K562 (cell line): ENCODE data around the gene MXD3. TPM values are rescaled to one million over a fixed set of nuclear protein-coding genes. Genes with fewer than 3 reads are reported as not detected.

ENCODE experiments used
- CBFA2T2 ChIP-seq: fragments of 450-650 bp; conservative IDR thresholded peaks from 2 replicates; pipeline ENCODE4 v1.6.1; 2017; ENCODE audit warnings: mild to moderate bottlenecking
- EGR1 ChIP-seq: fragments of 450-650 bp; conservative IDR thresholded peaks from 2 replicates; pipeline ENCODE4 v1.6.1; 2017; ENCODE audit warnings: mild to moderate bottlenecking
- L3MBTL2 ChIP-seq: fragments of 450-650 bp; IDR thresholded peaks from 2 replicates; pipeline ENCODE4 v1.6.1; 2016; ENCODE audit warnings: mild to moderate bottlenecking, moderate library complexity
- NBN ChIP-seq: fragments of 450-650 bp; IDR thresholded peaks from 2 replicates; pipeline ENCODE4 v1.6.1; 2016; ENCODE audit warnings: low read depth, mild to moderate bottlenecking
- NCOA1 ChIP-seq: fragments of 450-650 bp; IDR thresholded peaks from 2 replicates; pipeline ENCODE4 v1.6.1; 2016; ENCODE audit warnings: low read depth
- NCOR1 ChIP-seq: fragments of 450-650 bp; IDR thresholded peaks from 2 replicates; pipeline ENCODE4 v1.6.1; 2016; ENCODE audit warnings: mild to moderate bottlenecking, moderate library complexity
- SAFB2 ChIP-seq: fragments of 200-400 bp; formaldehyde crosslinking; IDR thresholded peaks from 2 replicates; pipeline ENCODE4 v1.6.1; 2018; ENCODE audit warnings: borderline replicate concordance, low read length, low read depth, moderate library complexity; ENCODE audit not compliant: severe bottlenecking
- SMAD1 ChIP-seq: fragments of 150-350 bp; IDR thresholded peaks from 2 replicates; pipeline ENCODE4 v1.6.1; 2014; ENCODE audit warnings: low read length, low read depth; ENCODE audit not compliant: partially characterized antibody
- ZBED1 ChIP-seq: IDR thresholded peaks from 2 replicates; pipeline ENCODE4 v1.6.1; 2014
- polyA plus RNA-seq, 8 experiments: library from polyadenylated mRNA; depleted of rRNA in 4 of 8; stranded (reverse) in 5 of 8; unstranded in 3 of 8; fragments of >200 nt; fragmentation: Nextera tagmentation in 2 of 8; fragmentation: Illumina TruSeq in 1 of 8; extraction: Ambion mirVana in 2 of 8; extraction: Trizol in 1 of 8; gene quantifications; 2 replicates each; pipeline versions ENCODE4 v1.2.1 to v1.2.3, GENCODE V29; 2011 to 2014; ENCODE audit warnings: inconsistent platforms in 1 of 8, missing spikeins in 1 of 8
- total RNA-seq, 7 experiments: library from RNA; depleted of rRNA in 6 of 7; stranded (reverse); fragments of >200 nt in 6 of 7; fragmentation: Illumina TruSeq in 2 of 7; extraction: Trizol in 2 of 7; gene quantifications; 2 replicates each; pipeline versions ENCODE4 v1.2.1 to v1.2.3, GENCODE V29; 2011 to 2021; ENCODE audit warnings: low replicate concordance in 1 of 7
- TF ChIP-seq, protein P1 (sequence below), 2 experiments: fragments of 450-650 bp; IDR thresholded peaks; 2 replicates each; pipeline ENCODE4 v1.6.1; 2016; ENCODE audit warnings: mild to moderate bottlenecking in 2 of 2, borderline replicate concordance in 1 of 2, low read depth in 1 of 2, moderate library complexity in 1 of 2
- TF ChIP-seq, protein P2 (sequence below), 2 experiments: fragments of 450-650 bp; conservative IDR thresholded peaks; 2 replicates each; pipeline ENCODE4 v1.6.1; 2017; ENCODE audit warnings: mild to moderate bottlenecking in 2 of 2, moderate library complexity in 2 of 2
- TF ChIP-seq, protein P3 (sequence below): sonication (generic); formaldehyde crosslinking; IDR thresholded peaks from 2 replicates; pipeline ENCODE4 v1.8.0; 2023; ENCODE audit warnings: mild to moderate bottlenecking, missing genetic modification reagents
- TF ChIP-seq, protein P4 (sequence below): sonication (generic); formaldehyde crosslinking; IDR thresholded peaks from 2 replicates; pipeline ENCODE4 v1.9.0; 2022; ENCODE audit warnings: mild to moderate bottlenecking, missing genetic modification reagents
- TF ChIP-seq, protein P5 (sequence below): fragments of 250-450 bp; sonication (Bioruptor Pico); IDR thresholded peaks from 2 replicates; pipeline ENCODE4 v1.5.0; 2020; ENCODE audit warnings: mild to moderate bottlenecking

Gene MXD3
- total and polyA plus RNA-seq, 9 of the 15 experiments (the other 6 are each of a cell fraction or from before 2014, with no cell fraction given) = 0.28 to 24.8 (median 4.5) TPM

DNA sequence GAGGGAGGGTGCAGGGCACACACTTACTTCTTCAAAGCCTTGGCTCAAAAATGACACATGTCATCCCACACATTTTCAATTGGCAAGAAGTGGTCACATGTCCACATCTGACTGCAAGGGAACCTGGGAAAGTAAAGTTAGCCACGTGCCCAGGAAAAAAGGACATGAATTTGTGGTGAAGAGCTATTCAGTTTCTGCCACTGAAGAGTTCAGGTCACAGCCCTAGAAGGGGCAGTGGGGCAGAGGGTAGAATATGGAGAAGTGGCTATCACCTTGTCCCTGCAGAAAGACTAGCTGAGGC is 44.1 kb upstream of the MXD3 start (continued):
- TF ChIP-seq, protein P1, sequence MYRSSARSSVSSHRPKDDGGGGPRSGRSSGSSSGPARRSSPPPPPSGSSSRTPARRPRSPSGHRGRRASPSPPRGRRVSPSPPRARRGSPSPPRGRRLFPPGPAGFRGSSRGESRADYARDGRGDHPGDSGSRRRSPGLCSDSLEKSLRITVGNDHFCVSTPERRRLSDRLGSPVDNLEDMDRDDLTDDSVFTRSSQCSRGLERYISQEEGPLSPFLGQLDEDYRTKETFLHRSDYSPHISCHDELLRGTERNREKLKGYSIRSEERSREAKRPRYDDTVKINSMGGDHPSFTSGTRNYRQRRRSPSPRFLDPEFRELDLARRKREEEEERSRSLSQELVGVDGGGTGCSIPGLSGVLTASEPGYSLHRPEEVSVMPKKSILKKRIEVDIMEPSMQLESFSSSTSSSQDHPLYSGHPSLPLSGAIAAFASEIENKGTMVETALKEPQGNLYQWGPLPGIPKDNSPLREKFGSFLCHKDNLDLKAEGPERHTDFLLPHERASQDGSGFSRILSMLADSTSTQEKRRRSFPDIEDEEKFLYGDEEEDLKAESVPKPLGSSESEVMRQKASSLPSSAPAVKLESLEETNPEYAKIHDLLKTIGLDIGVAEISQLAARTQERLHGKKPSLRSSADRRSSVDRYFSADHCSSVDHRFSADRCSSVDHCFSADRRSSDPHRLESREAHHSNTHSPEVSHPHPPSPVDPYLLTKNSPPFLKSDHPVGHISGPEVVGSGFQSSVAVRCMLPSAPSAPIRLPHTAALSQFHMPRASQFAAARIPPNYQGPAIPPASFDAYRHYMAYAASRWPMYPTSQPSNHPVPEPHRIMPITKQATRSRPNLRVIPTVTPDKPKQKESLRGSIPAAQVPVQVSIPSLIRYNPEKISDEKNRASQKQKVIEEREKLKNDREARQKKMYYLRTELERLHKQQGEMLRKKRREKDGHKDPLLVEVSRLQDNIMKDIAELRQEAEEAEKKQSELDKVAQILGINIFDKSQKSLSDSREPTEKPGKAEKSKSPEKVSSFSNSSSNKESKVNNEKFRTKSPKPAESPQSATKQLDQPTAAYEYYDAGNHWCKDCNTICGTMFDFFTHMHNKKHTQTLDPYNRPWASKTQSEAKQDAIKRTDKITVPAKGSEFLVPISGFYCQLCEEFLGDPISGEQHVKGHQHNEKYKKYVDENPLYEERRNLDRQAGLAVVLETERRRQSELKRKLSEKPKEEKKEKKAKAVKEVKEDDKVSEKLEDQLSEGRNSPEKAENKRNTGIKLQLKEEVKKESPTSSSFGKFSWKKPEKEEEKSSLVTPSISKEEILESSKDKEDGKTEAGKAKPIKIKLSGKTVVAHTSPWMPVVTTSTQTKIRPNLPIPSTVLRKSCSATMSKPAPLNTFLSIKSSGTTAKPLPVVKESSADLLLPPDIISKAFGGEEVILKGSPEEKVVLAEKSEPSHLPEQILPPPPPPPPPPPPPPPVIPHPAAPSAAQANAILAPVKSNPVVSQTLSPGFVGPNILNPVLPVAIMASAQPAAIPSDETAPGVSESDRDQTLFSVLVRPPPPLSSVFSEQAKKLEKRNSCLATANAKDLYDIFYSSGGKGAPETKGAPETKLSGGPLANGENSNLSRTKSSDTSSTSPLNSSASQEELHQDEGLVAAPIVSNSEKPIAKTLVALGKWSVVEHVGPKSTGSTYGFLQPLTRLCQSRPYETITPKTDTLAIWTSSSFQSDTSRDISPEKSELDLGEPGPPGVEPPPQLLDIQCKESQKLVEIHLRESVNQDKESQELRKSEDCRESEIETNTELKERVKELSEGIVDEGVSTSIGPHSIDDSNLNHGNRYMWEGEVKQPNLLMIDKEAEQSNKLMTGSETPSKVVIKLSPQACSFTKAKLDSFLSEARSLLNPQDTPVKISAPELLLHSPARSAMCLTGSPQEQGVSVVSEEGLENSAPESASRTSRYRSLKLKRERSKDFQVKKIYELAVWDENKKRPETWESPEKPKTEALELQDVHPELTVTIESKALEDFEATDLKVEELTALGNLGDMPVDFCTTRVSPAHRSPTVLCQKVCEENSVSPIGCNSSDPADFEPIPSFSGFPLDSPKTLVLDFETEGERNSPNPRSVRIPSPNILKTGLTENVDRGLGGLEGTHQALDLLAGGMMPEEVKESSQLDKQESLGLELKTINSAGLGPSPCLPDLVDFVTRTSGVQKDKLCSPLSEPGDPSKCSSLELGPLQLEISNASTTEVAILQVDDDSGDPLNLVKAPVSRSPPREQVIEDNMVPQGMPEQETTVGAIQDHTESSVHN (IDR thresholded peaks at IDR 0.05; ENCODE audit: borderline replicate concordance in 1 of 2, low read depth in 1 of 2) = no peak
- TF ChIP-seq ZBED1 (no peak), SMAD1 (no peak), EGR1 (0 out of 2 replicates have a peak, but pooled peaks have one; percentile 7), CBFA2T2 (peak; percentile 27), NBN (no peak), NCOR1 (no peak), SAFB2 (no peak), L3MBTL2 (peak; percentile 67), NCOA1 (no peak)
- TF ChIP-seq, protein P2, sequence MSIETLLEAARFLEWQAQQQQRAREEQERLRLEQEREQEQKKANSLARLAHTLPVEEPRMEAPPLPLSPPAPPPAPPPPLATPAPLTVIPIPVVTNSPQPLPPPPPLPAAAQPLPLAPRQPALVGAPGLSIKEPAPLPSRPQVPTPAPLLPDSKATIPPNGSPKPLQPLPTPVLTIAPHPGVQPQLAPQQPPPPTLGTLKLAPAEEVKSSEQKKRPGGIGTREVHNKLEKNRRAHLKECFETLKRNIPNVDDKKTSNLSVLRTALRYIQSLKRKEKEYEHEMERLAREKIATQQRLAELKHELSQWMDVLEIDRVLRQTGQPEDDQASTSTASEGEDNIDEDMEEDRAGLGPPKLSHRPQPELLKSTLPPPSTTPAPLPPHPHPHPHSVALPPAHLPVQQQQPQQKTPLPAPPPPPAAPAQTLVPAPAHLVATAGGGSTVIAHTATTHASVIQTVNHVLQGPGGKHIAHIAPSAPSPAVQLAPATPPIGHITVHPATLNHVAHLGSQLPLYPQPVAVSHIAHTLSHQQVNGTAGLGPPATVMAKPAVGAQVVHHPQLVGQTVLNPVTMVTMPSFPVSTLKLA (conservative IDR thresholded peaks at IDR 0.05) = 0 out of 4 replicates have a peak, but pooled peaks of 1 of the 2 experiments have one; percentile 31
- TF ChIP-seq, protein P3, sequence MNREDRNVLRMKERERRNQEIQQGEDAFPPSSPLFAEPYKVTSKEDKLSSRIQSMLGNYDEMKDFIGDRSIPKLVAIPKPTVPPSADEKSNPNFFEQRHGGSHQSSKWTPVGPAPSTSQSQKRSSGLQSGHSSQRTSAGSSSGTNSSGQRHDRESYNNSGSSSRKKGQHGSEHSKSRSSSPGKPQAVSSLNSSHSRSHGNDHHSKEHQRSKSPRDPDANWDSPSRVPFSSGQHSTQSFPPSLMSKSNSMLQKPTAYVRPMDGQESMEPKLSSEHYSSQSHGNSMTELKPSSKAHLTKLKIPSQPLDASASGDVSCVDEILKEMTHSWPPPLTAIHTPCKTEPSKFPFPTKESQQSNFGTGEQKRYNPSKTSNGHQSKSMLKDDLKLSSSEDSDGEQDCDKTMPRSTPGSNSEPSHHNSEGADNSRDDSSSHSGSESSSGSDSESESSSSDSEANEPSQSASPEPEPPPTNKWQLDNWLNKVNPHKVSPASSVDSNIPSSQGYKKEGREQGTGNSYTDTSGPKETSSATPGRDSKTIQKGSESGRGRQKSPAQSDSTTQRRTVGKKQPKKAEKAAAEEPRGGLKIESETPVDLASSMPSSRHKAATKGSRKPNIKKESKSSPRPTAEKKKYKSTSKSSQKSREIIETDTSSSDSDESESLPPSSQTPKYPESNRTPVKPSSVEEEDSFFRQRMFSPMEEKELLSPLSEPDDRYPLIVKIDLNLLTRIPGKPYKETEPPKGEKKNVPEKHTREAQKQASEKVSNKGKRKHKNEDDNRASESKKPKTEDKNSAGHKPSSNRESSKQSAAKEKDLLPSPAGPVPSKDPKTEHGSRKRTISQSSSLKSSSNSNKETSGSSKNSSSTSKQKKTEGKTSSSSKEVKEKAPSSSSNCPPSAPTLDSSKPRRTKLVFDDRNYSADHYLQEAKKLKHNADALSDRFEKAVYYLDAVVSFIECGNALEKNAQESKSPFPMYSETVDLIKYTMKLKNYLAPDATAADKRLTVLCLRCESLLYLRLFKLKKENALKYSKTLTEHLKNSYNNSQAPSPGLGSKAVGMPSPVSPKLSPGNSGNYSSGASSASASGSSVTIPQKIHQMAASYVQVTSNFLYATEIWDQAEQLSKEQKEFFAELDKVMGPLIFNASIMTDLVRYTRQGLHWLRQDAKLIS (CRISPR knock-in tag) = no peak
- TF ChIP-seq, protein P4, sequence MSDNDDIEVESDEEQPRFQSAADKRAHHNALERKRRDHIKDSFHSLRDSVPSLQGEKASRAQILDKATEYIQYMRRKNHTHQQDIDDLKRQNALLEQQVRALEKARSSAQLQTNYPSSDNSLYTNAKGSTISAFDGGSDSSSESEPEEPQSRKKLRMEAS = peak; percentile 76
- TF ChIP-seq, protein P5, sequence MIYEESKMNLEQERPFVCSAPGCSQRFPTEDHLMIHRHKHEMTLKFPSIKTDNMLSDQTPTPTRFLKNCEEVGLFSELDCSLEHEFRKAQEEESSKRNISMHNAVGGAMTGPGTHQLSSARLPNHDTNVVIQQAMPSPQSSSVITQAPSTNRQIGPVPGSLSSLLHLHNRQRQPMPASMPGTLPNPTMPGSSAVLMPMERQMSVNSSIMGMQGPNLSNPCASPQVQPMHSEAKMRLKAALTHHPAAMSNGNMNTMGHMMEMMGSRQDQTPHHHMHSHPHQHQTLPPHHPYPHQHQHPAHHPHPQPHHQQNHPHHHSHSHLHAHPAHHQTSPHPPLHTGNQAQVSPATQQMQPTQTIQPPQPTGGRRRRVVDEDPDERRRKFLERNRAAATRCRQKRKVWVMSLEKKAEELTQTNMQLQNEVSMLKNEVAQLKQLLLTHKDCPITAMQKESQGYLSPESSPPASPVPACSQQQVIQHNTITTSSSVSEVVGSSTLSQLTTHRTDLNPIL (CRISPR knock-in tag) = no peak
